OCI-LY7 (cell line): ENCODE data around the gene TARM1. TPM values are rescaled to one million over a fixed set of nuclear protein-coding genes. Genes with fewer than 3 reads are reported as not detected.

ENCODE experiments used
- BruUV-seq: library from RNA; stranded (reverse); fragments of 400-500 nt; replicated peaks from 2 replicates; lab custom pipeline; 2021; lab: Mats Ljungman, UMichigan
- CTCF ChIA-PET: fragments of 300-600 bp; sonication (Branson Sonifier 250); formaldehyde crosslinking; loops from one replicate; lab custom pipeline; 2022; ENCODE audit warnings: antibody characterized with exemption; ENCODE audit not compliant: unreplicated experiment; lab: Charles Lee
- POLR2A ChIA-PET: fragments of 300-600 bp; sonication (Branson Sonifier 250); formaldehyde crosslinking; loops from one replicate; lab custom pipeline; 2022; ENCODE audit warnings: antibody characterized with exemption; lab: Charles Lee
- DNase-seq: peaks from one replicate; pipeline ENCODE4 v3.0.0-alpha.2; 2015; ENCODE audit warnings: low spot score
- H2AFZ ChIP-seq: fragments of 200-600 bp; sonication (generic), shearing (Covaris generic); 2 replicates; pipeline ENCODE4 v1.6.1; 2014; ENCODE audit warnings: mild to moderate bottlenecking, antibody characterized with exemption, low read length, moderate library complexity
- H3K27ac ChIP-seq: fragments of 200-600 bp; sonication (generic); 2 replicates; pipeline ENCODE4 v1.5.1; 2014; ENCODE audit warnings: mixed run types, low read depth, mild to moderate bottlenecking, moderate library complexity, low read length, inconsistent platforms; ENCODE audit not compliant: poor library complexity, severe bottlenecking
- H3K36me3 ChIP-seq: fragments of 200-600 bp; sonication (generic); 2 replicates; pipeline ENCODE4 v1.6.1; 2014; ENCODE audit warnings: mild to moderate bottlenecking, antibody characterized with exemption, low read length, moderate library complexity, mixed read lengths; ENCODE audit not compliant: insufficient read depth
- H3K4me1 ChIP-seq: fragments of 200-600 bp; sonication (generic); 2 replicates; pipeline ENCODE4 v1.5.1; 2014; ENCODE audit warnings: mild to moderate bottlenecking, low read length; ENCODE audit not compliant: insufficient read depth, poor library complexity, severe bottlenecking
- H3K4me2 ChIP-seq: fragments of 200-600 bp; sonication (generic); 2 replicates; pipeline ENCODE4 v1.6.1; 2014; ENCODE audit warnings: mild to moderate bottlenecking, low read length
- H3K4me3 ChIP-seq: fragments of 200-600 bp; sonication (generic); 2 replicates; pipeline ENCODE4 v1.5.1; 2014; ENCODE audit warnings: mild to moderate bottlenecking, low read depth, low read length; ENCODE audit not compliant: poor library complexity, severe bottlenecking
- H3K79me2 ChIP-seq: fragments of 200-600 bp; sonication (generic); 2 replicates; pipeline ENCODE4 v1.6.1; 2016; ENCODE audit warnings: low read depth, mild to moderate bottlenecking, low read length, moderate library complexity, mixed read lengths; ENCODE audit not compliant: insufficient read depth
- H3K9me2 ChIP-seq: fragments of 200-600 bp; sonication (generic); 2 replicates; pipeline ENCODE4 v1.6.1; 2016; ENCODE audit warnings: mild to moderate bottlenecking, low read length, mixed read lengths; ENCODE audit not compliant: insufficient read depth
- H3K9me3 ChIP-seq: fragments of 200-600 bp; sonication (generic); 2 replicates; pipeline ENCODE4 v1.6.1; 2014; ENCODE audit warnings: mild to moderate bottlenecking, mixed run types, low read length, mixed read lengths
- H4K20me1 ChIP-seq: fragments of 200-600 bp; sonication (generic); 2 replicates; pipeline ENCODE4 v1.6.1; 2014; ENCODE audit warnings: mild to moderate bottlenecking, antibody characterized with exemption, low read length, moderate library complexity, mixed read lengths; ENCODE audit not compliant: insufficient read depth
- CTCF ChIP-seq: fragments of 200-600 bp; sonication (generic); conservative IDR thresholded peaks from 2 replicates; pipeline ENCODE4 v1.5.1; 2014; ENCODE audit warnings: mild to moderate bottlenecking, antibody characterized with exemption, low read length, moderate library complexity, mixed read lengths
- EZH2phosphoT487 ChIP-seq: fragments of 200-600 bp; sonication (generic); IDR thresholded peaks from 2 replicates; pipeline ENCODE4 v1.6.1; 2018; ENCODE audit warnings: low read depth, borderline replicate concordance, mild to moderate bottlenecking, mixed run types, antibody characterized with exemption, low read length, moderate library complexity, mixed read lengths
- intact Hi-C: fragments of 100-400 bp; cut with micrococcal nuclease; formaldehyde crosslinking; loops from one replicate; pipeline ENCODE4 v1.10.0; 2022; ENCODE audit not compliant: unreplicated experiment
- total RNA-seq, 2 experiments: library from RNA; depleted of rRNA in 1 of 2; stranded (reverse); fragments of >200 nt in 1 of 2; shearing (Covaris generic) in 1 of 2; gene quantifications; 2 replicates each; pipeline ENCODE4 v1.2.3, GENCODE V29; 2014 to 2022

The TARM1 gene
- total RNA-seq, 2 experiments from 2014 or later = not detected

- no TSS peak for BruUV-seq
- ChIA-PET POLR2A (no interaction called here), CTCF (no interaction called here)
- TF ChIP-seq EZH2phosphoT487 = no peak
- no peak for TF ChIP-seq CTCF
- H4K20me1 ChIP-seq = no peaks in the 10 kb centered on the region
- no peak overlapping the region for H2AFZ ChIP-seq
- DNase-seq = no peak
- no peaks in the 10 kb centered on the region for H3K9me2 ChIP-seq
- no peak overlapping the region for H3K4me2 ChIP-seq
- intact Hi-C loops = no loop called here
- H3K4me3 ChIP-seq = no peak overlapping the region
- H3K4me1 ChIP-seq = no peaks in the 10 kb centered on the region
- H3K79me2 ChIP-seq = no peaks in the 10 kb centered on the region
- no peak overlapping the region for H3K27ac ChIP-seq
- no peaks in the 10 kb centered on the region for H3K9me3 ChIP-seq
- no peaks in the 10 kb centered on the region for H3K36me3 ChIP-seq
Observed at GRCh38 chr19:54077334-54077733, 3.8 kb downstream of the TARM1 start.

- CTCF ChIA-PET = no interaction called here
- Histone ChIP-seq H3K4me1 (no peaks in the 10 kb centered on the region), H3K27ac (no peak overlapping the region), H3K4me2 (no peak overlapping the region), H3K36me3 (no peaks in the 10 kb centered on the region), H3K4me3 (no peak overlapping the region), H3K79me2 (no peaks in the 10 kb centered on the region), H3K9me3 (no peaks in the 10 kb centered on the region), H4K20me1 (no peaks in the 10 kb centered on the region), H2AFZ (no peak overlapping the region), H3K9me2 (no peaks in the 10 kb centered on the region)
- intact Hi-C loops = no loop called here
- DNase-seq = no peak
- TF ChIP-seq EZH2phosphoT487 = no peak
- POLR2A ChIA-PET = no interaction called here
- BruUV-seq = no TSS peak
Observed at GRCh38 chr19:54074851-54075250, 6.3 kb downstream of the TARM1 start.

DNA sequence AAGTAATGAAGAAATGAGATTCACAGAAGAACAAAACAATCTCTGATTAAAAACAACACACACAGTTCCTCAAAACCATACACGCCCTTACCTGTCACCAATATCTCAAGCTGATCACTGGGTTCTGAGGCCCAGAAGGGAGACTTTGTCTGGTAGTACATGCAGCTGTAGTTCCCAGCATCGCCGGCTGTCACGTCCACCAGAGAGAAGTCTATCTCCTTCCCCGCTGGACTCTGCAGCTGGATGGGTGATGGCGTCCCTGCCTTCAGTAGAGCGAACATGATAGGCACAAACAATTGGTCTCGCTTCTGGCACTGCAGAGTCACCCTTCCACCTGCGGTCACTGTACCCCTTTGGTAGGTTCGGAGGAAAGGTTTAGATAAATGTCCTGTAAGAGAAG is 7.3 kb downstream of the TARM1 start:
- CTCF ChIA-PET = no interaction called here

More for the DNA sequence above, 7.3 kb downstream of the TARM1 start:
- H3K4me2 ChIP-seq = no peak overlapping the region
- no peak for DNase-seq
- H3K36me3 ChIP-seq = no peaks in the 10 kb centered on the region
- TF ChIP-seq CTCF (no peak), EZH2phosphoT487 (no peak)
- no TSS peak for BruUV-seq
- intact Hi-C loops = no loop called here
- no peaks in the 10 kb centered on the region for H3K79me2 ChIP-seq
- no peaks in the 10 kb centered on the region for H3K4me1 ChIP-seq
- H2AFZ ChIP-seq = no peak overlapping the region
- POLR2A ChIA-PET = no interaction called here
- H3K4me3 ChIP-seq = no peak overlapping the region
- no peaks in the 10 kb centered on the region for H3K9me2 ChIP-seq
- H3K9me3 ChIP-seq = no peaks in the 10 kb centered on the region
- no peak overlapping the region for H3K27ac ChIP-seq
- H4K20me1 ChIP-seq = no peaks in the 10 kb centered on the region
